DOHH2 (cell line): Measurements from ENCODE around the gene LILRA2.

Source experiments
- H3F3A ChIP-seq: fragments of 200-600 bp; sonication (generic), shearing (Covaris generic); 2 replicates; pipeline ENCODE4 v1.6.0; 2016; ENCODE audit warnings: antibody characterized with exemption, mild to moderate bottlenecking; ENCODE audit not compliant: control insufficient read depth, insufficient read depth
- H3K27ac ChIP-seq: fragments of 200-600 bp; sonication (generic); 2 replicates; pipeline ENCODE4 v1.5.1; 2014; ENCODE audit warnings: low read depth, mild to moderate bottlenecking, low read length, moderate library complexity
- H3K27me3 ChIP-seq: fragments of 200-600 bp; sonication (generic); 2 replicates; pipeline ENCODE4 v1.6.1; 2014; ENCODE audit warnings: mild to moderate bottlenecking, low read length, mixed read lengths; ENCODE audit not compliant: control insufficient read depth
- H3K36me3 ChIP-seq: fragments of 200-600 bp; sonication (generic); 2 replicates; pipeline ENCODE4 v1.6.1; 2014; ENCODE audit warnings: mild to moderate bottlenecking, low read length, moderate library complexity, mixed read lengths; ENCODE audit not compliant: control insufficient read depth
- H3K4me1 ChIP-seq: fragments of 200-600 bp; sonication (generic); 2 replicates; pipeline ENCODE4 v1.6.1; 2014; ENCODE audit warnings: mild to moderate bottlenecking, low read length, mixed read lengths; ENCODE audit not compliant: control insufficient read depth
- H3K4me2 ChIP-seq: fragments of 200-600 bp; sonication (generic); 2 replicates; pipeline ENCODE4 v1.6.0; 2014; ENCODE audit warnings: mild to moderate bottlenecking, low read length, moderate library complexity
- H3K4me3 ChIP-seq: fragments of 200-600 bp; sonication (generic); 2 replicates; pipeline ENCODE4 v1.5.1; 2014; ENCODE audit warnings: mild to moderate bottlenecking, low read length, mixed read lengths
- H3K79me2 ChIP-seq: fragments of 200-600 bp; sonication (generic); 2 replicates; pipeline ENCODE4 v1.6.1; 2014; ENCODE audit warnings: mild to moderate bottlenecking, low read length, mixed read lengths; ENCODE audit not compliant: control insufficient read depth
- H3K9me2 ChIP-seq: fragments of 200-600 bp; sonication (generic); replicated peaks from 2 replicates; pipeline ENCODE4 v1.6.1; 2014; ENCODE audit warnings: mild to moderate bottlenecking, low read length, mixed read lengths; ENCODE audit not compliant: control insufficient read depth
- H3K9me3 ChIP-seq: fragments of 200-600 bp; sonication (generic); 2 replicates; pipeline ENCODE4 v1.6.1; 2014; ENCODE audit warnings: antibody characterized with exemption, low read length, mixed read lengths; ENCODE audit not compliant: control insufficient read depth, insufficient read depth
- H4K20me1 ChIP-seq: fragments of 200-600 bp; sonication (generic); 2 replicates; pipeline ENCODE4 v1.6.0; 2014; ENCODE audit warnings: low read depth, mild to moderate bottlenecking, antibody characterized with exemption, low read length, moderate library complexity; ENCODE audit not compliant: control insufficient read depth, insufficient read depth
- CTCF ChIP-seq: fragments of 200-600 bp; sonication (generic); IDR thresholded peaks from one replicate; pipeline ENCODE4 v1.5.1; 2014; ENCODE audit warnings: antibody characterized with exemption, mild to moderate bottlenecking, low read depth, low read length; ENCODE audit not compliant: poor library complexity, severe bottlenecking
- EZH2phosphoT487 ChIP-seq: fragments of 200-600 bp; sonication (generic); IDR thresholded peaks from 2 replicates; pipeline ENCODE4 v1.6.1; 2017; ENCODE audit warnings: borderline replicate concordance, mild to moderate bottlenecking, antibody characterized with exemption, low read length, moderate library complexity, mixed read lengths

Gene LILRA2

GRCh38 chr19:54573330-54573872 is at the start of gene LILRA2:
LILRA2 (plus strand) TSS chr19:54573790; CDS start chr19:54573879, 89 bp downstream.
- no peaks in the 10 kb centered on the region for H3F3A ChIP-seq
- H3K79me2 ChIP-seq = no peaks in the 10 kb centered on the region
- TF ChIP-seq CTCF (no peak), EZH2phosphoT487 (no peak)
- no peaks in the 10 kb centered on the region for H3K9me3 ChIP-seq
- peak within 1 kb of the TSS; percentile 91 for H3K4me2 ChIP-seq
- H3K27me3 ChIP-seq = 0 out of 2 replicates have a peak, but pooled peaks cover under 1% of the 10 kb centered on the region
- H3K36me3 ChIP-seq = no peaks in the 10 kb centered on the region
- peak within 1 kb of the TSS; percentile 65 for H3K27ac ChIP-seq
- H3K4me1 ChIP-seq = peaks cover 36% of the 10 kb centered on the region
- H3K4me3 ChIP-seq = peak within 1 kb of the TSS; percentile 76
- no peaks in the 10 kb centered on the region for H3K9me2 ChIP-seq
- H4K20me1 ChIP-seq = no peaks in the 10 kb centered on the region

- Histone ChIP-seq H3K4me2 (no peak overlapping the region), H3K9me2 (no peaks in the 10 kb centered on the region), H3K4me3 (no peak overlapping the region), H3K27ac (no peak overlapping the region), H4K20me1 (peaks cover 7% of the 10 kb centered on the region; the same call in 1 of the 2 replicates), H3F3A (no peaks in the 10 kb centered on the region), H3K79me2 (no peaks in the 10 kb centered on the region), H3K4me1 (peaks cover 24% of the 10 kb centered on the region), H3K36me3 (no peaks in the 10 kb centered on the region), H3K27me3 (peaks cover 51% of the 10 kb centered on the region), H3K9me3 (no peaks in the 10 kb centered on the region)
- TF ChIP-seq EZH2phosphoT487 = no peak
- no peak for TF ChIP-seq CTCF
Measured at GRCh38 chr19:54525636-54526035, 48.0 kb upstream of the LILRA2 start.

GRCh38 chr19:54526972-54527371 is 46.6 kb upstream of the LILRA2 start:
- peaks cover 12% of the 10 kb centered on the region for H3K4me1 ChIP-seq
- H3K4me3 ChIP-seq = no peak overlapping the region
- TF ChIP-seq EZH2phosphoT487 (no peak), CTCF (no peak)
- peaks cover under 1% of the 10 kb centered on the region; the same call in 1 of the 2 replicates for H4K20me1 ChIP-seq
- H3K4me2 ChIP-seq = no peak overlapping the region
- no peaks in the 10 kb centered on the region for H3K9me2 ChIP-seq
- H3K27ac ChIP-seq = no peak overlapping the region
- H3K36me3 ChIP-seq = no peaks in the 10 kb centered on the region
- no peaks in the 10 kb centered on the region for H3F3A ChIP-seq
- no peaks in the 10 kb centered on the region for H3K9me3 ChIP-seq
- H3K27me3 ChIP-seq = peaks cover 49% of the 10 kb centered on the region
- no peaks in the 10 kb centered on the region for H3K79me2 ChIP-seq
